HL-60 (cell line): ENCODE measurements around the gene HPCA.

ENCODE experiments used
- TF ChIP-seq, protein P1 (sequence below): IDR thresholded peaks from one replicate; pipeline ENCODE4 v1.5.1; 2011; ENCODE audit warnings: low read length, control low read depth, inconsistent platforms; ENCODE audit not compliant: insufficient read depth
- TF ChIP-seq, protein P2 (sequence below): IDR thresholded peaks from 2 replicates; pipeline ENCODE4 v1.6.1; 2012; ENCODE audit warnings: low read depth; ENCODE audit not compliant: insufficient replicate concordance

DNA sequence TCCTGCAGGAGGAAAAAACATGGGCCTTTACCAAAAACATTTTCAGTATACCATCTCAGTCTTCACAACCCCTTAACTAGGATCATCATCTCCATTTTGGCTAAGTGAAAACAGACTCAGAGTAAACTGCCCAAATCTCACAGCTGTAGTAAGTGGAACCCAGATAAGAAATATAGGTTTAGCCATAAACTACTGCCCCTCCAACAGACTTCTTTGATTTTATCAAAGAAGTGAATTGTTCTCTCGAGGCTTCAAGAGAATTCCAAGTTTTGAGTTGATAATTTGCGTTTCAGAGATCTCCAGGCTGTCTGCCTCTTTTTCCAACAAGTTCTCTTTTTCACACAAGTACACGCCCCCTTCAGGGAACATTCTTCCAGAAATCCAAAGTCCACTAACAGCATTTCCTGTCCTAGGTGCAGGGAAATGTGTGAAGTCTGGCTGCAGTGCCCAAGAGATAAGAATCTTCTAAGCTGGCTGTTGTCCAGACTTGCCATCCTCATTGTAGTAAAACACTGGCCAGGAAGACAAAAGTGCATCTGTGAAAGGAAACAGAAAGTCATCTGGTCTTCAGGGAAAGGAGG lies 47.5 kb downstream of the HPCA start:
- TF ChIP-seq, protein P1, sequence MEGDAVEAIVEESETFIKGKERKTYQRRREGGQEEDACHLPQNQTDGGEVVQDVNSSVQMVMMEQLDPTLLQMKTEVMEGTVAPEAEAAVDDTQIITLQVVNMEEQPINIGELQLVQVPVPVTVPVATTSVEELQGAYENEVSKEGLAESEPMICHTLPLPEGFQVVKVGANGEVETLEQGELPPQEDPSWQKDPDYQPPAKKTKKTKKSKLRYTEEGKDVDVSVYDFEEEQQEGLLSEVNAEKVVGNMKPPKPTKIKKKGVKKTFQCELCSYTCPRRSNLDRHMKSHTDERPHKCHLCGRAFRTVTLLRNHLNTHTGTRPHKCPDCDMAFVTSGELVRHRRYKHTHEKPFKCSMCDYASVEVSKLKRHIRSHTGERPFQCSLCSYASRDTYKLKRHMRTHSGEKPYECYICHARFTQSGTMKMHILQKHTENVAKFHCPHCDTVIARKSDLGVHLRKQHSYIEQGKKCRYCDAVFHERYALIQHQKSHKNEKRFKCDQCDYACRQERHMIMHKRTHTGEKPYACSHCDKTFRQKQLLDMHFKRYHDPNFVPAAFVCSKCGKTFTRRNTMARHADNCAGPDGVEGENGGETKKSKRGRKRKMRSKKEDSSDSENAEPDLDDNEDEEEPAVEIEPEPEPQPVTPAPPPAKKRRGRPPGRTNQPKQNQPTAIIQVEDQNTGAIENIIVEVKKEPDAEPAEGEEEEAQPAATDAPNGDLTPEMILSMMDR, result no peak
- TF ChIP-seq, protein P2, sequence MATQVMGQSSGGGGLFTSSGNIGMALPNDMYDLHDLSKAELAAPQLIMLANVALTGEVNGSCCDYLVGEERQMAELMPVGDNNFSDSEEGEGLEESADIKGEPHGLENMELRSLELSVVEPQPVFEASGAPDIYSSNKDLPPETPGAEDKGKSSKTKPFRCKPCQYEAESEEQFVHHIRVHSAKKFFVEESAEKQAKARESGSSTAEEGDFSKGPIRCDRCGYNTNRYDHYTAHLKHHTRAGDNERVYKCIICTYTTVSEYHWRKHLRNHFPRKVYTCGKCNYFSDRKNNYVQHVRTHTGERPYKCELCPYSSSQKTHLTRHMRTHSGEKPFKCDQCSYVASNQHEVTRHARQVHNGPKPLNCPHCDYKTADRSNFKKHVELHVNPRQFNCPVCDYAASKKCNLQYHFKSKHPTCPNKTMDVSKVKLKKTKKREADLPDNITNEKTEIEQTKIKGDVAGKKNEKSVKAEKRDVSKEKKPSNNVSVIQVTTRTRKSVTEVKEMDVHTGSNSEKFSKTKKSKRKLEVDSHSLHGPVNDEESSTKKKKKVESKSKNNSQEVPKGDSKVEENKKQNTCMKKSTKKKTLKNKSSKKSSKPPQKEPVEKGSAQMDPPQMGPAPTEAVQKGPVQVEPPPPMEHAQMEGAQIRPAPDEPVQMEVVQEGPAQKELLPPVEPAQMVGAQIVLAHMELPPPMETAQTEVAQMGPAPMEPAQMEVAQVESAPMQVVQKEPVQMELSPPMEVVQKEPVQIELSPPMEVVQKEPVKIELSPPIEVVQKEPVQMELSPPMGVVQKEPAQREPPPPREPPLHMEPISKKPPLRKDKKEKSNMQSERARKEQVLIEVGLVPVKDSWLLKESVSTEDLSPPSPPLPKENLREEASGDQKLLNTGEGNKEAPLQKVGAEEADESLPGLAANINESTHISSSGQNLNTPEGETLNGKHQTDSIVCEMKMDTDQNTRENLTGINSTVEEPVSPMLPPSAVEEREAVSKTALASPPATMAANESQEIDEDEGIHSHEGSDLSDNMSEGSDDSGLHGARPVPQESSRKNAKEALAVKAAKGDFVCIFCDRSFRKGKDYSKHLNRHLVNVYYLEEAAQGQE, result no peak
